Fibroblast of skin of scalp (primary cell): ENCODE measurements around the gene SPDEF.

ENCODE experiments used
- DNase-seq: peaks from one replicate; pipeline ENCODE4 v3.0.0-alpha.2; 2013

Gene SPDEF

DNA sequence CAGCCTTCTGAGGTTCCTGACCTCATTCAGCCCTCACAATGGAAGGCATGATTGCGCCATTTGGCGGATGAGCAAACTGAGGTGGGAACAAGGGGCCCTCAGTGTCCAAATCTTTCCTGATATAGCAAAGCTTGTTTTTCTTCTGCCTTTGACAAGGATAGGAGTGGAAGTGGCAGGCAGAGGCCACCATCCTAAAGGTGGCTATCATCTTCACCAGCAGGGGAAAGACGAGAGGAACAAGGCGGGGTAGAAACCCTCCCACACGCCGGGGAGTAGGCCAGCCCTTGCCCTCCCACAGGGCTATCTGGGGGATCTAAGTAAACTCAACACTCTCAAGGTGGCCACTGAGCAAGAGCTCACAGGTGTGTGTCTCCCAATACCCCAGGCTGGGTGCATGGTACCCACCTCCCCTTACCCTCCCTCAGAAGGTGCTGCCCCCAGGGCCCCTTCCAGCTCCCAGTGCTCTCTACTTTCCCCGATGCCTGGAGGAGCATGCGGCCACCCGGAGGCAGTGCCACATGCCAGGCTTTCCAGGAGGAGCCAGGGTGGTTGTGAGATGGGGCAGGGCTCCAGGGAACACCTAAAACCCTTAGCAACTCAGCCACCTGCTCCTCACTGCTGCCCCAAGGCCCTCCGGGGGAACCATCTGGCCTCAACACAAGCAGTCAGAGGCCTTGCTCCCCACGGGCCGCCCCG is 11.2 kb downstream of the SPDEF start:
- no peak for DNase-seq

DNA sequence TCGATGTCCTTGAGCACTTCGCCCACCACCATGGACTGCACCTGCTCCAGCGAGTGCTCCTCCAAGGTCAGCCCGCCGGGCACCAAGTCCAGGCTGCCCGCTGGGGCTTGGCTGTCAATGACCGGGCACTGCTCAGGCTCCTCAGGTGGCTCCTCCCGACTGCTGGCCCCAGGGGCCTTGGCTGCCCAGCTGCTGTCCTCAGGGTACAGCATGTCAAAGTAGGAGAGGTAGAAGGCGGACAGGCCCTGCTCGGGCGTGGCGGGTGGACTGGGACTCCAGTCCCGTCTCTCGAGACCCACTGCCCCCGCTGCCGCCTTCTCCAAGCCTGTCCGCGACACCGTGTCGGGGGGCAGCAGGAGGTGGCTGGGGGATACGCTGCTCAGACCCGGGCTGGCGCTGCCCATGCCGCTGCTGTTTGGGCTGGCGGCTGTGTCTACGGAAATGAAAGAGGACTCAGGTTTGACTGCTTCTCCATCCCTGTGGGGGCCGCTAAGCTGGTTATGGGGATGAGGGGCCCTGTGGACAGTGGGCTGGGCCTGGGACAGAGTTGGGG is 12.0 kb downstream of the SPDEF start:
- DNase-seq, result no peak

DNA sequence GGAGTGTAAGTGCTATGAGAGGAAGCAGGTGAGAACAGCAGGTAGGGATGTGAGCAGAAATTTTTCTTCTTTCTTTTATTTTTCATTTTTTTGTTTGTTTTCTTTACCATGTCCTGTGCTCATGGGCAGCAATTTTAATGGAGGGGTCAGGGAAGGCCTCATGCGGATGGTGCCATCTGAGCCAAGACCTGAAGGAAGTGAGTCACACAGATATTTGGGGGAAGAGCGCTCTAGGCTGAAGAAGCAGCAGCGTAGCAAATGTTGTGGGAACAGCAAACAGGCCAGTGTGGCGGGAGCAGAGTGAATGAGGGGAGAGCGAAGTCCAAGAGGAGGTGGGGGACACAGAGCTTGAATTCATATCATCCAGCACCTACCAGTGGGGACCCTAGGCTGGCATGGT is 12.7 kb downstream of the SPDEF start:
- peak; percentile 28 for DNase-seq

DNA sequence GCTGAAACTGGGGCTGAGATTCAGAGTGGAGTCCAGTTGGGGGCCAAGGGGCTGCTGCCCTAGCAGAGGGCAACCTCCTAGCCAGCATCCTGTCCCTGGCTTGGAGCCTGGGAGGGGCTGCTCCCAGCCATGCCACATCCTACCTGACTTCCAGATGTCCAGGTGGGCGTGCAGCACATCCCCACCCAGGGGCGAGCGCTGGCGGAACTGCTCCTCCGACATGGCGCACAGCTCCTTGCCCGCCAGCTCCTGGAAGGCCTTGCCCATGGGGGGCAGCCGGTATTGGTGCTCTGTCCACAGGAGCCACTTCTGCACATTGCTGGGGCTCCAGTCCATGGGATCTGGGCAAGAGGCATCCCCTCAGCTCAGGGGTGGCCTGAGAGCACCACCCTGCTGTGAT is 15.3 kb downstream of the SPDEF start:
- DNase-seq, result no peak

GRCh38 chr6:34540222-34540621 is 15.9 kb downstream of the SPDEF start:
- DNase-seq, result no peak

DNA sequence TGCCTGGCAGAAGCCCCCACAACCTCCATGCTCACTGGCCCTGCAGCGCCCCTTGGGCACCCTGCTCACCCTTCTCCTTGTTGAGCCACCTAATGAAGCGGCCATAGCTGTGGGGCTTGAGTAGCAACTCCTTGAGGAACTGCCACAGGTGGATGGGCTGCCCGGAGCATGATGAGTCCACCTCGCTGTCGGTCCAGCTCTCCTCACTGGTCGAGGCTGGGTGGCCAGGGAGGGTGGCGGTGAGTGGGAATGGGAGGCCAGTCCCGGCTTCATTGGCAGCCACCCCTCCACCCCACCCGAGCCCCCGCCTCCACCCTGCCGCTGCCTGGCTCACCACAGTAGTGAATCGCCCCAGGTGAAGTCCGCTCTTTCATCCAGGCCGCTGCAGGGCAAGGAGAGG is 16.9 kb downstream of the SPDEF start:
- DNase-seq, result no peak

DNA sequence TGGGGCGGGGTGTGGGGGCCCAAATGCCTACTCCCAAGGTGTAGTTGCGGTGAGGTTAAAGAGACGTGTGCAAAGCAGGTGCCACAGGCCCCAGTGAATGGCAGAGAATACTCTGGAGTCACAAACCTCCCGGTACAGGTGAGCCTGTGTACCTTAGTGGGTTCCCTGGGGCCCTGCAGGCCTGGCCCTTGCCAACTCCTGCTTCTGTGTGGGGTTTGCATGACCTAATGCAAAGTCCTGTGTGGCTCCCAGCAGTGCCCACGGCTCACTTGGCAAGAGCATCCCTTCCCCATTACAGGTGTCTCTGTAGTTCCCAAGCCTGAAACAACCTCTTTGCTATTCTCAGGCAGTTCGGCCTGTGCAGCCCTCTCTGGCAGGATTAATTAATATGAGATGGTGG is 17.5 kb downstream of the SPDEF start:
- DNase-seq, result no peak

DNA sequence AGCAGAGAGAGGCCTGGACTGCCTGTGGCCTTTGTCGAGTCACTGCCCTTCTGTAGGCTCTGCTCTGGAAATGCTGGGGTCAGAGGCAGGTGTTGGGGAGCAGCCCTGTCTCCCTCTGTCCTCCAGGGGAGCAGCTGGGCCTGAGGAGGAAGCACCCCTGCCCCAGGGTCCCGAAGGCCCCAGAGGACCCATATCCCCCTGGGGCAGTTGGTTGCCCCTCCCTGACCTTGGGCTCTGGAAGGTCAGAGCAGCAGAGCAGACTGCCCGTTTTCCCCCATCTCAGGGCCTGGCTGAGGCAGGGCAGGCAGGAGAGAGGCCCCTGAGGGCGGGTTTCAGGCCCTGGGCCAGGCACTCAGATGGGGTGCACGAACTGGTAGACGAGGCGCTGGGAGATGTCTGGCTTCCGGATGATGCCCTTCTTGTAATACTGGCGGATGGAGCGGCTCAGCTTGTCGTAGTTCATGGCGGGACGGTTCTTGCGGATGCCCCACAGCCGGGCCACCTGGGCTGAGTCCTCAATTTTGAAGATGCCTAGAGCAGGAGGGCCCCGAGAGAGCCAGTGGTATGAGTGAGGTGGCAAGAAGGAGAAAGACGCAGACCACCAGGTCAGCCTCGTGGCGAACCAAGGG is 18.1 kb downstream of the SPDEF start:
- DNase-seq, result no peak

GRCh38 chr6:34536959-34537848 is 18.9 kb downstream of the SPDEF start:
- DNase-seq, result no peak

DNA sequence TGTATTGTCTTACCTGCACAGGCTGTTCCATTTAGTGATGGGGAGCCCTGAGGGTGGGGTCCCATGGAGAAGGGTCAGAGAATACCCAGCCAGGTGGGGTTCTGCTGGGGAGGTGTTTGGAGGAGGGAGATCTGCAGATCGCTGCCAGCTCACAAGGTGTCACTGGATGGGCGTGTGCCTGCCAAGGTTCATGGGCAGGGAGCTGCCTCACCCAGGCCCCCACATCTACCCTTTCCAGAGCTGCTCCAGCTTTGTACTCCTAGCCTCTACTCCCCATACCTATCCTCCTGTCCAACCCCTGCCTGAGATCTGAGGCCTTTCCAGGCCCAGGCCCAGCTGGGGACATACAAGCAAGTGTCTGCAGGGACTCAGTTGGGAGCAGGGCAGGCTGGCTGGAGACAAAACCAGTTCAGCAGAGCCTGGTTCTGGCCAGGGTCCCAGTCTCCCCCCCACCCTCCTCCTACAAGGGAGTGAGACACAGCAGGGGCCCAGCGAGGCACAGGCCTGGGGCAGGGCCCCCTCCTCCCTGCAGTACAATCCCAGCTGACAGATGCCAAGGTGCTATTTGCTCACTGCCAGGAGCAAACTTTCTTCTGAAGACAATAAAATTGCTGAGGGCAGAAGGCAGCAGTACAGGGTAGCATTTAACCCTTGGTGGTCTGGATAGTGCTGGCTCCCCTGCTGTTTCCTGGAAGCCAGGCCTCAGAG is 19.7 kb downstream of the SPDEF start:
- no peak for DNase-seq

GRCh38 chr6:34535646-34536045 is 20.5 kb downstream of the SPDEF start:
- no peak for DNase-seq

DNA sequence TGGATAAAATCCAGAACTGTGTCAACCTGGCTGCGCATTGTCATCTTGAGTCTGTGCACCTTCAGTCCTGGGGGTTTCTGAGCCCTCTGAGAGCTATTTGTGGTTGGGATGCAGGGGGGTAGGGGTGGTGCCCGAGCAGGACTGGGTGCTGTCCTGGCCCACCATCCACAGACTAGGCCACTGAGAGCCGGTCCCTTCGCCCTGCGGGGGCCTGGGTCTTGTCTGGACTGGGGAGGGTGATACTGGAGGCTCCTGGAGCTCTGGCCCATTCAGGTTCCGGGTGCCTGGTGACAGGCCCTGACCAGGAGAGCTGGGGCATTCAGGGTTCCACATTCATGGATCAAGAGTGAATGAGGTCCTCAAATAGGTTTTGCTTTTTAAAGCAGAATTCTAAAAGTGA is 20.9 kb downstream of the SPDEF start:
- no peak for DNase-seq

GRCh38 chr6:34534656-34535055 is 21.5 kb downstream of the SPDEF start:
- no peak for DNase-seq

- DNase-seq, result no peak
Observed at GRCh38 chr6:34534146-34534545, 22.0 kb downstream of the SPDEF start.

- no peak for DNase-seq
Observed at GRCh38 chr6:34532230-34532629, 23.9 kb downstream of the SPDEF start.

GRCh38 chr6:34531580-34532201 is 24.4 kb downstream of the SPDEF start:
- peak; percentile 78 for DNase-seq

DNA sequence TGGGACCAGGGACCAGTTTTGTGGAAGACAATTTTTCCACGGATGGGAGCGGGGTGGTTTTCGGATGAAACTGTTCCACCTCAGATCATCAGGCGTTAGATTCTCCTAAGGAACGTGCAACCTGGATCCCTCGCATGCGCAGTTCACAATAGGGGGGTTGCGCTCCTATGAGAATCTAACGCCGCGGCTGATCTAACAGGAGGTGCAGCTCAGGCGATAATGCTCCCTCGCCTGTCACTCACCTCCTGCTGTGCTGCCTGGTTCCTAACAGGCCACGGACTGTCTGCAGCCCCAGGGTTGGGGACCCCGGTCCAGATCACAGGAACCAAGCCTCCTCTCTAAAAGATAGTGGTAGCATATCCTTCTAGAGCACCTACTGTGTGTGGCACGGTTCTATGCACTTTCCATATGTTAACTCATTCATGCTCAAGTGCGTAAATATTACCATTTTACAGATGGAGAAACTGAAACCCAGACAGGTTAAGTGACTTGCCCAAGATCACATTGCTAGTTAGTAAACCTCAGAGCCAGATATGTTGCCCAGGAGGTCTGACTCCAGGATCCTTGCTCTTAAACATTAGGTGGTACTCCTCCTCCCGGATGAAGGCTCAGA is 25.3 kb downstream of the SPDEF start:
- no peak for DNase-seq

- DNase-seq, result no peak
Observed at GRCh38 chr6:34529665-34530327, 26.3 kb downstream of the SPDEF start.

GRCh38 chr6:34528996-34529664 is 27.0 kb downstream of the SPDEF start:
- no peak for DNase-seq
